ENCODE measurements around the gene HELZ. TPM values are rescaled to one million over a fixed set of nuclear protein-coding genes. Genes with fewer than 3 reads are reported as not detected.

Gene HELZ
- total and polyA plus RNA-seq, 2 of the 8 experiments (the other 6 are each of a cell fraction or from before 2014, with no cell fraction given), result 10.0 to 48.7 TPM

DNA sequence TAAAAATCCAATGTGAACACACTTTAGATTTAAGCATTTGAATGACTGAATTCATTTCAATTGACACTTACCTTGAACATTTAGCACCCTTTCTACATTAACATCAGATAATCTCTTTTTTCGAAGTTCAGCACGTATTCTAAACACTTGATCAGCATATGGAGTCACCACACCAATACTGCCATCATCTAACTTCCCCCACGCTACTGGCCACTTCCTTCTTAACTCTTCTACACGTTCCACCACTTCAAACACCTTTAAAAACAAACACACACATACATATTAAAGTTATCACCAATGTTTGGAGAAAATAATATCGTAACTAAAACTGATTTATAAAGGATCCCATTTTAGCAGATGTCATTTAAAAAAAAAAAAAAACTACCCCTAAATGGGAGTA, 107.1 kb downstream of the HELZ start (continued):
- TF ChIP-seq SIN3A (conservative IDR thresholded peaks at IDR 0.05 in 1 of 2, IDR thresholded peaks at IDR 0.05 in 1 of 2; ENCODE audit: low read depth in 1 of 2, low read length in 2 of 2), result no peak
